Measurements from ENCODE around the gene REN. TPM values are rescaled to one million over a fixed set of nuclear protein-coding genes. Genes with fewer than 3 reads are reported as not detected.

The REN gene
- total RNA-seq, 2 donors from 2014 or later = not detected

- DNase-seq (ENCODE audit: low spot score in 2 of 2) (peak; percentile 66), ATAC-seq (peak; percentile 93)
- Mint-ChIP-seq H3K36me3 (no peaks in the 10 kb centered on the region), H3K27ac (peak overlapping the region; percentile 29 to 81), H3K9me3 (no peaks in the 10 kb centered on the region)
Measured at GRCh38 chr1:204128964-204129896, 36.9 kb downstream of the REN start.

GRCh38 chr1:204128464-204128963, 37.6 kb downstream of the REN start:
- no peak for DNase-seq (ENCODE audit: low spot score in 2 of 2)
- Mint-ChIP-seq H3K9me3 (no peaks in the 10 kb centered on the region), H3K36me3 (no peaks in the 10 kb centered on the region), H3K27ac (peak overlapping the region in 1 of 2 donors; percentile 81)
- ATAC-seq = peak in 1 of 2 donors; percentile 8

- no peak for DNase-seq (ENCODE audit: low spot score in 2 of 2)
Measured at GRCh38 chr1:204127597-204128242, 38.4 kb downstream of the REN start.

GRCh38 chr1:204126956-204127355, 39.2 kb downstream of the REN start:
- no peak for DNase-seq (ENCODE audit: low spot score in 2 of 2)
- H3K27ac Mint-ChIP-seq = no peak overlapping the region
- no peak for ATAC-seq
- H3K36me3 Mint-ChIP-seq = no peaks in the 10 kb centered on the region
- H3K9me3 Mint-ChIP-seq = no peaks in the 10 kb centered on the region

More at GRCh38 chr1:204127597-204128242, 38.4 kb downstream of the REN start:
- Mint-ChIP-seq H3K9me3 (no peaks in the 10 kb centered on the region), H3K27ac (peak overlapping the region in 1 of 2 donors; percentile 81), H3K36me3 (no peaks in the 10 kb centered on the region)
- ATAC-seq = peak in 1 of 2 donors; percentile 21

GRCh38 chr1:204126386-204126785, 39.8 kb downstream of the REN start:
- DNase-seq (ENCODE audit: low spot score in 2 of 2) = no peak
- ATAC-seq = no peak
- Mint-ChIP-seq H3K36me3 (no peaks in the 10 kb centered on the region), H3K9me3 (no peaks in the 10 kb centered on the region), H3K27ac (no peak overlapping the region)

- ATAC-seq (no peak), DNase-seq (ENCODE audit: low spot score in 2 of 2) (no peak)
- Mint-ChIP-seq H3K9me3 (no peaks in the 10 kb centered on the region), H3K27ac (no peak overlapping the region), H3K36me3 (no peaks in the 10 kb centered on the region)
Measured at GRCh38 chr1:204125759-204126351, 40.3 kb downstream of the REN start.

- ATAC-seq (no peak), DNase-seq (ENCODE audit: low spot score in 2 of 2) (no peak)
- H3K36me3 Mint-ChIP-seq = no peaks in the 10 kb centered on the region
- no peaks in the 10 kb centered on the region for H3K9me3 Mint-ChIP-seq
- no peak overlapping the region for H3K27ac Mint-ChIP-seq
Measured at GRCh38 chr1:204124639-204125038, 41.5 kb downstream of the REN start.

GRCh38 chr1:204123376-204123775, 42.8 kb downstream of the REN start:
- ATAC-seq = no peak
- Mint-ChIP-seq H3K36me3 (no peaks in the 10 kb centered on the region), H3K9me3 (no peaks in the 10 kb centered on the region), H3K27ac (peak overlapping the region in 1 of 2 donors; percentile 57)
- no peak for DNase-seq (ENCODE audit: low spot score in 2 of 2)

- no peaks in the 10 kb centered on the region for H3K36me3 Mint-ChIP-seq
- ATAC-seq = no peak
- H3K27ac Mint-ChIP-seq = no peak overlapping the region
- no peaks in the 10 kb centered on the region for H3K9me3 Mint-ChIP-seq
- no peak for DNase-seq (ENCODE audit: low spot score in 2 of 2)
Measured at GRCh38 chr1:204121840-204122555, 44.1 kb downstream of the REN start.

- Mint-ChIP-seq H3K9me3 (no peaks in the 10 kb centered on the region), H3K36me3 (no peaks in the 10 kb centered on the region), H3K27ac (no peak overlapping the region)
- ATAC-seq (no peak), DNase-seq (ENCODE audit: low spot score in 2 of 2) (no peak)
Measured at GRCh38 chr1:204116539-204116938, 49.6 kb downstream of the REN start.

GRCh38 chr1:204115116-204115515, 51.0 kb downstream of the REN start:
- Mint-ChIP-seq H3K9me3 (no peaks in the 10 kb centered on the region), H3K27ac (no peak overlapping the region), H3K36me3 (no peaks in the 10 kb centered on the region)
- no peak for ATAC-seq
- no peak for DNase-seq (ENCODE audit: low spot score in 2 of 2)

GRCh38 chr1:204114606-204115005, 51.5 kb downstream of the REN start:
- peak in 1 of 2 donors; percentile 14 for ATAC-seq
- no peak for DNase-seq (ENCODE audit: low spot score in 2 of 2)
- no peaks in the 10 kb centered on the region for H3K36me3 Mint-ChIP-seq
- no peaks in the 10 kb centered on the region for H3K9me3 Mint-ChIP-seq
- no peak overlapping the region for H3K27ac Mint-ChIP-seq

GRCh38 chr1:204113896-204114295, 52.2 kb downstream of the REN start:
- H3K36me3 Mint-ChIP-seq = no peaks in the 10 kb centered on the region
- no peaks in the 10 kb centered on the region for H3K9me3 Mint-ChIP-seq
- peak overlapping the region in 1 of 2 donors; percentile 24 for H3K27ac Mint-ChIP-seq
- DNase-seq (ENCODE audit: low spot score in 2 of 2) (no peak), ATAC-seq (no peak)

GRCh38 chr1:204112876-204113730, 53.0 kb downstream of the REN start:
- Mint-ChIP-seq H3K27ac (peak overlapping the region in 1 of 2 donors; percentile 24), H3K9me3 (no peaks in the 10 kb centered on the region), H3K36me3 (no peaks in the 10 kb centered on the region)
- DNase-seq (ENCODE audit: low spot score in 2 of 2) (no peak), ATAC-seq (no peak)

- ATAC-seq = no peak
- no peak for DNase-seq (ENCODE audit: low spot score in 2 of 2)
- Mint-ChIP-seq H3K9me3 (no peaks in the 10 kb centered on the region), H3K36me3 (no peaks in the 10 kb centered on the region), H3K27ac (no peak overlapping the region)
Measured at GRCh38 chr1:204110894-204111633, 55.1 kb downstream of the REN start.
